ENCODE results near the gene TK1. TPM values are rescaled to one million over a fixed set of nuclear protein-coding genes. Genes with fewer than 3 reads are reported as not detected.

The TK1 gene
- total RNA-seq, 1 experiment from 2014 or later, result 179 TPM

DNA sequence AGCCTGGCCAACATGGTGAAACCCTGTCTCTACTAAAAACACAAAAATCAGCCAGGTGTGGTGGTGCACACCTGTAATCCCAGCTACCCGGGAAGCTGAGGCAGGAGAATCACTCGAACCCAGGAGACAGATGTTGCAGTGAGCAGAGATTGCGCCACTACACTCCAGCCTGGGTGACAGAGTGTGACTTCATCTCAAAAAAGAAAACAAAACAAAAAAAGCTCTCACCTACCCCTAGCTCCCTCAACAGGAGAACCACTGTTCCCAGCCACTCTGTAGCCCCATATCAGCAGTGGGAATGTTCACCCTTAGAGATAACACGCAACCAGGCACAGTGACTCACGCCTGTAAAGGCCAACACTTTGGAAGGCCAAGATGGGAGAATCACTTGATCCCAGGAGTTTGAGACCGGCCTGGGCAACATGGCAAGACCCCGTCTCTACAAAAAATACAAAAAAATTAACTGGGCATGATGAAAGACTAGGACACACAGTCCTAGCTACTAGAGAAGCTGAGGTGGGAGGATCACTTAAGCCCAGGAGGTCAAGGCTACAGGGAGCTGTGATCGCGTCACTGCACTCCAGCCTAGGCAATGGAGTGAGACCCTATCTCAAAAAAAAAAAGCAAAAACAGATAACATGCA, 50.9 kb downstream of the TK1 start:
- DNase-seq (ENCODE audit: low read depth), result no peak

- no peak for DNase-seq (ENCODE audit: low read depth)
These were observed 51.9 kb downstream of the TK1 start for GRCh38 chr17:78134899-78135385.

DNA sequence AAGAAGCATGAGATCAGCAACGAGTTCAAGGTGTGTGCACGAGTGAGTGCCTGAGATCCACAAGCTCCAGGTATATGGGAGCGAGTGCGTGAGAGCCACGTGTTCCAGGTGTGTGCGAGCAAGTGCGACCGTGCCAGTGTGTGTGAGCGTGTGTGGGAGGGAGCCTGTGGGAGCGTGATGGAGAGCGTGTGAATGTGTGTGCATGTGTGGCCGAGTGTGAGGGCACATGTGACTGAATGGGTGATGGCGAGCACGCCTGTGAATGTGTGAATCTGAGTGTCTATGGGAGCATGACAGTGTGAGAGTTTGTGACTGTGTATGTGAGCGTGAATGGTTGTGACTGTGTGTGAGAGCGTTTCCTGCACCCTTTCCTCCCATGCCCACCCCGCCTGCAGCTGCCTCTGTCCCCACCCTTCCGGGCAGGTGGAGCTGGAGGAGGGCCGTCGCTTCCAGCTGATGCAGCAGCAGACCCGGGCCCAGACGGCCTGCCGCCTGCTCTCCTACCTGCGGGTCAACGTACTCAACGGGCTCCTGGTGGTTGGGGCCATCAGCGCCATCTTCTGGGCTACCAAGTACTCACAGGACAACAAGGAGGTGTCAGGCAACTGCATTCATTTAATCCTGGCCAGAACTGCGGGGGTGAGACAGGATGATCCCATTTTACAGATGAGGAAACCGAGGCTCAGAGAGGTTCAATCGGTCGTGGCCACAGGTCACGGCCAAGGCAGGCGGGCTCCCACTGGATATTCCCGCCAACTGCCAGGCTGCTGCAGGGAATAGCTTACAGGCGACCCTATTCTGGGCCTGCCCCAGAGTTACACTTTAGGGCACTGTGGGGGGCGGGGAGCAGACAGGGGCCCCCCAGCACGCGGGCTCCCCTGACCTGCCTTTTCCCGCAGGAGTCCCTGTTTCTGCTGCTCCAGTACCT, 52.6 kb downstream of the TK1 start:
- peak; percentile 15 for DNase-seq (ENCODE audit: low read depth)

- DNase-seq (ENCODE audit: low read depth), result no peak
These were observed 53.5 kb downstream of the TK1 start for GRCh38 chr17:78133179-78133951.

- no peak for DNase-seq (ENCODE audit: low read depth)
These were observed 54.1 kb downstream of the TK1 start for GRCh38 chr17:78132767-78133178.

DNA sequence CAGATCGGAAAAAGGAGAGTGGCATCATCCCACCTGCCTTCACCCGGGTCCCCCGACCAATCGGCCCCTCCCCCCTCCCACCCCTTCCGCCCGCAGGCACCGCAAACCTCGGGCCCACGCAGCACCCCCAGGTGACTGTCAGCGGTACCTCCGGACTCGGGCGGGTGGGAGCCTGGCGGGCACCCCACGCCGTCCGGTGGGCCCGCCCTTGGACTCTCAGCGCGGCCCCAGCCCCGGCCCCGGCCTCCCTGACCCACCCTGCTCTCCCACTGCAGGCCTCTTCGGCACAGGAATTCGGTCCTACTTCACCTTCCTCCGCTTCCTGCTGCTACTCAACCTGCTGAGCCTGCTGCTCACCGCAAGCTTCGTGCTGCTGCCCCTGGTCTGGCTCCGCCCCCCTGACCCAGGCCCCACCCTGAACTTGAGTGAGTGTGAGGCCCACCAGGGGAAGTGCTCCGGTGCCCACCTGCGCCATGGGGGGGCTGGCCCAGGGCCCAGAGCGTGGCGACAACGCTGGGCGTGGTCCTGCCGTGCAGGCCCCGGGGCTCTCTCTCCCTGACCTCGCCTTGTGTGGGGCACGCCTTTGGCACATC, 54.7 kb downstream of the TK1 start:
- no peak for DNase-seq (ENCODE audit: low read depth)

DNA sequence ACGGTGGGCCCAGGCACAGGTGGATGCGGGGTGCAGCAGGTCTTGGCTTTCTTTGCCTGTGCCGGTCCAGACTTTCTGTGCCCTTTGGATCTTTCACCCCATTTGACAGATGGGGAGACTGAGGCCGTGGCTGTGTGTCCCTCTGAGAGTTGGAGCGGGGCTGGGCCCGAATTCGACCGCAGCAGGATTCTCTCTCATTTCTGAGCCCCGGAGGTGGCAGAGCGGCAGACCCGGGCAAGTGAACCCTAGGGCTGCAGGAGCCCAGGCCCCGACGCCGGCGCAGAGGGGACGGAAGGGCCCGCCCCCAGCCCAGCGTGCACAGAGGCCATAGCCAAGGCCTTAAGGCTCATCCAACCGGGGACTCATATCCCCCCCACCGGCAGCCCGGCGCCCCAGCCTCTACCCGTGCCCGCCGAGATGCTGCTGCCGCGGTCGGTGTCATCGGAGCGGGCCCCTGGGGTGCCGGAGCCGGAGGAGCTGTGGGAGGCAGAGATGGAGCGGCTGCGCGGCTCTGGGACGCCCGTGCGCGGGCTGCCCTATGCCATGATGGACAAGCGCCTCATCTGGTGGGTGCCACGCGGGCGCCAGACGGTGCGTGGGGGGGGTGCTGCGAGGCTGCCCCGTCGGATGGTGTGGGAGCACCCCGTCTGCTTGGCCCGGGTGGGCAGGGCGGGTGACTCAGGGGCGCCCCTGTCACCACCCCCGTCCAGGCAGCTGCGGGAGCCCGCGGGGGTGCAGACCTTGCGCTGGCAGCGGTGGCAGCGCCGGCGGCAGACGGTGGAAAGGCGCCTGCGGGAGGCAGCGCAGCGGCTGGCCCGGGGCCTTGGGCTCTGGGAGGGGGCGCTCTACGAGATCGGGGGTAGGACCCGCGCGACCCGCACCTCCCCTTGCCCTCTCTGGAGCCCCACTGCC, 55.4 kb downstream of the TK1 start:
- no peak for DNase-seq (ENCODE audit: low read depth)

DNA sequence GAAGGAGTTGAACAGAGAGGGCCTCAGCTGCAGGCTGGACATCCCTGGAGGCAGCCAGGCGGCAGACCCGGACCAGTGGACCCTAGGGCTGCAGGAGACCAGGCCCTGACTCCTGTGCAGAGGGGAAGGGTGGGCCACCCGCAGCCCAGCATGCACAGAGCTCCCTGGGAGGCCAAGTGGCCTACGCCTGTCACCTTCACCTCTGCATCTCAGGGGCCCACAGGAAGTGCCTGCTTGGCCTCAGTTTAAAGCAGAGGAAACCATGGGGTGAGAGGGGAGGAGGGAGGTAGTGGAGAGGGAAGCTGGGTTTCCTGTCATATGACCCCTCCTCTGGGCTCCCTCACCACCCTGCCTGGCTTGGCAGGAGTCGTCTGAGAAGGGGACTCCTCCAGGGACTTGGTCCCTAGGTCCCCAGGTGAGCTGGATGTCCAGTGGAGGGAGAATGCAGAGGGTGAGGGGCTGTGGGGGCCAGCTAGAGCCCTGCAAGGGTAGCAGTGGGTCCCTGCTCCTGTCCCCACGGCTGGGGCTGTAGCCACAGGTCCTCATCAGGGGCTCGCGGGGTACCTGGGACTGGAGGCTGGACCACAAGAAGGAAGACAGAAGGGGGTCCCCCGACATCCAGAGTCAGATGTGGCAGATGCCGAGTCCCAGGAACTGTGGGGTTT, 56.3 kb downstream of the TK1 start, which contains the start of gene TMC8:
Gene TMC8 (plus strand): TSS at position 335 of the 665 bp plus-strand sequence. CDS start 818 bp downstream, outside the sequence.
- no peak for DNase-seq (ENCODE audit: low read depth)

DNA sequence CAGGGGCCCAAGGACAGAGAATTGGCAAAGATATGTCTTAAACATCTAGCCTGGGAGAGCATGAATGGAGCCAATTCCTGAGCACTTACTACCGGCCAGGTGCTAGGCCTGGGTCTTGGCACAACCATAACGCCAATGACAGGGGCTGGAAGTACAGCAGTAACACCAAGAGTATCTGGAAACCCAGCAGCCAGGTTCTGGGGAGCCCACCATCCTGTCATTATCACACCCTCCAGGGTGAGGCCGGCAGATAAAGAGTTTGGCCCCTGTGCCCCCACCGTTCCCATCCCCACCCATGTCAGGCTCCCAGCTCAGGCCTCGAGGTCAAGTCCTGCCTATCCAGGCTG, 56.8 kb downstream of the TK1 start:
- no peak for DNase-seq (ENCODE audit: low read depth)

GRCh38 chr17:78129351-78130089, 57.3 kb downstream of the TK1 start:
- DNase-seq (ENCODE audit: low read depth), result no peak

DNA sequence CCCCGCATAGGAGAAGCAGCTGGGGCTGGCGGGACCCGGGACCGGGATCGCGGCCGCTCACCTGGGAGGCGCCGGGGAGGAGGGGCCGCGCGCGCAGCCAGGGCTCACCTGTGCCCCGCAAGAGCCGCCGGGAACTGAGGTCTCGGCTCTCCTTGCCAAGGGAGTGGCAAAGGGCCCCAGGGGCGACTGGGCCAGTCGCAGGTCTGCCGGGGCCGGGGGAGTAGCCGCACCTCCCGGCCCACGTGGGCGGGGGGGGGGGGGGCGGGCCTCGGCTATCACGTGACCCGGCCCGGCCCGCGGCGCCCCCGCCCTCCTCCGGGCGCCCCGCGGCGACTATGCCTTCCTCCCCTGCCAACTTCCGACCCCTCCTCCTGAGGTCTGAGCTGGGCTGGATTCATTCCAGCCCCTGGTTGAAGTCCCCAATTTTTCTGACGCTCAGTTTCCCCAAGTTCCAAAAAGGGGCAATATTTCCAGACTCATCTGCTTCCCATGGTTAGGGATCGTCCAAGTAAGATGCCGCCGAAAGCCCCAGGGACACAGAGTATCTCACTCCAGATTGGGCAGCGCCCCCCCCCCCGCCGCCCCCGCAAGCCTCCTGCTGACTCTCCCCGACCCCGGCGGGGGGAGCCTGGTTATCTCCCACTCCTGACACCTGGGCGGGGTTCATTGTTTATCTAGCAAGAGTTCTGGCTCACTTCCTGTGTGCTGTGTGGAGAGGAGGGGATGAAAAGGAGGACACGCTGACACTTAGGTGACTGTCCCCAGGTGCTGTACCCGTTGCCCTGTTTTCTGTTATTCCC, 58.1 kb downstream of the TK1 start, which contains the start of gene TMC6:
Gene TMC6 (minus strand): TSS at position 205 of the 800 bp plus-strand sequence. CDS start 1,923 bp downstream, outside the sequence.
- no peak for DNase-seq (ENCODE audit: low read depth)

GRCh38 chr17:78127888-78128550, 58.8 kb downstream of the TK1 start:
- DNase-seq (ENCODE audit: low read depth), result no peak

GRCh38 chr17:78127239-78127887, 59.5 kb downstream of the TK1 start:
- no peak for DNase-seq (ENCODE audit: low read depth)

GRCh38 chr17:78126895-78127238, 60.0 kb downstream of the TK1 start:
- DNase-seq (ENCODE audit: low read depth), result no peak

DNA sequence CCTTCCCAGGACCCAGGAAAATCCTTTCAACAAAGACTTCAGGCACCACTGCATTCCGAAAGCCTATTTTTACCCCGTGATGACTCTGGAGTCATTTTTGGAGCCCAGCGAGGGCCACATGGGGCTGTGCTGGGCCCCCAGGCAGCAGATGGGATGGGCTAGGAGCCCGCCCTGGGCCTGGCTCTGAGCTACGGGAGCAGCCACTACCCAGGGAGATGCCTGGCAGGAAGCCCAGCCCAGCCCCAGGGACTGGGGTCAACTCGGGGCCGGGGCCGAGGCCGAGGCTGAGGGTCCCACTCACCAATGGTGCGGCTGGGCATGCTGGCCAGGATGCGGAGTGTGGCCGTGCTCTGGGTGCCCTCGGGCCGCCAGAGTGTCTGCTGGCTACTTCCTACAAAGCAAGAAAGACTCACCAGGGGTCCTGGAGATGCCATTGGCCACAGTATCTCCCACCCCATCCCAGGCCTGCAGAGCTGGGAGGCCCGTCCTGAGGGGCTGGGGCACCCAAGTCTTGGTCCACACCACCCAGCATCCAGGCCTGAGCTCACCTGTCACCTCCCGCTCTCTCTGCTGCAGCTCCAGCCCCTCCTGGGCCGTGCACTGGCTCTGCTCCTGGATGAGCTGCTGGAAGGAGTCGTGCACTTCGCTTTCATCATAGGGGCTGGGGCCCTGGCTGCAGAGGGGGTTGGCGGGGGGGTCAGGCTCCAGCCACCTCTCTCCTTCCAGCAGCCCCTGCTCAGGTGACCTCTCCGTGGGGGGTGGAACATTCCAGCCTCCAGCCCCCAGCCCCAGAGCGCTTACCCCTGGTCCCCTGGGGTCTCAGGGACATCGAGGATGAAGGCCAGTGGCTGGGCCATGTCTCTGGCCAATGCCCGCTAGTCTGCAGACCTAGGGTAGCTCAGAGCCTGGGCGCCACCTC, 60.6 kb downstream of the TK1 start:
- no peak for DNase-seq (ENCODE audit: low read depth)

Measured in LHCN-M2 (cell line).